H1 (cell line): ENCODE measurements around the gene CLBA1. TPM values are rescaled to one million over a fixed set of nuclear protein-coding genes. Genes with fewer than 3 reads are reported as not detected.

Experiments used
- HDAC2 ChIP-seq, 2 experiments: fragments of 300-600 bp in 1 of 2; sonication (generic) in 1 of 2; IDR thresholded peaks; 2 replicates each; pipeline ENCODE4 v1.6.1; 2011 to 2012; ENCODE audit warnings: low read depth in 2 of 2, low read length in 2 of 2, mild to moderate bottlenecking in 2 of 2, moderate library complexity in 2 of 2, borderline replicate concordance in 1 of 2, inconsistent platforms in 1 of 2
- SIN3A ChIP-seq, 2 experiments: IDR thresholded peaks in 1 of 2; conservative IDR thresholded peaks in 1 of 2; 2 replicates each; pipeline ENCODE4 v1.6.1; 2011 to 2012; ENCODE audit warnings: low read length in 2 of 2, improper control_type of control experiment in 1 of 2, low read depth in 1 of 2, mild to moderate bottlenecking in 1 of 2
- polyA plus RNA-seq, 7 experiments: library from polyadenylated mRNA; depleted of rRNA in 3 of 7; stranded (reverse) in 5 of 7; unstranded in 2 of 7; fragments of >200 nt in 5 of 7; fragments of 200-250 nt in 2 of 7; gene quantifications; 1 replicate in 5 of 7; 2 replicates in 1 of 7; 4 replicates in 1 of 7; pipeline versions ENCODE4 v1.2.1 to v1.2.3, GENCODE V29; 2011 to 2013; ENCODE audit warnings: missing spikeins in 2 of 7, mixed read lengths in 2 of 7
- total RNA-seq: library from RNA; stranded (reverse); fragmentation: NEBNext Ultra II Directional; extraction: Animal tissue kit (Norgen Biotek cat#: 25700); gene quantifications from 2 replicates; pipeline ENCODE4 v1.2.1, GENCODE V29; 2021

Gene CLBA1
- total and polyA plus RNA-seq, 2 of the 8 experiments (the other 6 are each of a cell fraction or from before 2014, with no cell fraction given), result 1.6 to 2.4 TPM

- no peak for TF ChIP-seq HDAC2 (IDR thresholded peaks at IDR 0.05; ENCODE audit: borderline replicate concordance in 1 of 2, low read depth in 2 of 2, low read length in 2 of 2)
- TF ChIP-seq SIN3A (conservative IDR thresholded peaks at IDR 0.05 in 1 of 2, IDR thresholded peaks at IDR 0.05 in 1 of 2; ENCODE audit: low read depth in 1 of 2, low read length in 2 of 2), result no peak
- TF ChIP-seq, all 59 proteins: peak for 0
These were observed 30.7 kb upstream of the CLBA1 start (continued) for GRCh38 chr14:104954746-104955395.
